Activated CD8-positive, alpha-beta memory T cell treated with anti-CD3 and anti-CD28 coated beads, Interleukin-2, amount 50 U/mL, for 24 hours (primary cell): Measurements from ENCODE around the gene POLE.

Experiments used
- DNase-seq: peaks from one replicate; pipeline ENCODE4 v3.0.0-alpha.2; 2020; ENCODE audit errors: extremely low read depth

The POLE gene

GRCh38 chr12:132675757-132676432 lies 11.2 kb downstream of the POLE start:
- no peak for DNase-seq

DNA sequence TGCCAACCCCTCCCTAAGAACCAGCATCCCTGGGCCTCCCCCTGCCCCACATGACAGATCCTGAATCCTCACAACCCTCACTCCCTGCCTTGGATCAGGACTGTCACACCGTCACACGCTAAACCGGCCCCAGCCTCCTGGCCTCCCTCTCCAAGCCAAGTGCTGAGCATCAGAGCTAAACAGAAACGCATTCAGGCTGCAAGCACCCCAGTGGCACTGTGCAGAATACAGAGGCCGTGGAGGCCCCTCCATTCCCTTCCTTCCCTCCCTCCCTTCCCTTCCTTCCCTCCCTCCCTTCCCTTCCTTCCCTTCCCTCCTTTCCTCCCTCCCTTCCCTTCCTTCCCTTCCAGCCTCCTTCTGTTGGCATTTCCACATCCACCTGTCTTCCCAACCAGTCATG lies 12.6 kb downstream of the POLE start:
- no peak for DNase-seq

DNA sequence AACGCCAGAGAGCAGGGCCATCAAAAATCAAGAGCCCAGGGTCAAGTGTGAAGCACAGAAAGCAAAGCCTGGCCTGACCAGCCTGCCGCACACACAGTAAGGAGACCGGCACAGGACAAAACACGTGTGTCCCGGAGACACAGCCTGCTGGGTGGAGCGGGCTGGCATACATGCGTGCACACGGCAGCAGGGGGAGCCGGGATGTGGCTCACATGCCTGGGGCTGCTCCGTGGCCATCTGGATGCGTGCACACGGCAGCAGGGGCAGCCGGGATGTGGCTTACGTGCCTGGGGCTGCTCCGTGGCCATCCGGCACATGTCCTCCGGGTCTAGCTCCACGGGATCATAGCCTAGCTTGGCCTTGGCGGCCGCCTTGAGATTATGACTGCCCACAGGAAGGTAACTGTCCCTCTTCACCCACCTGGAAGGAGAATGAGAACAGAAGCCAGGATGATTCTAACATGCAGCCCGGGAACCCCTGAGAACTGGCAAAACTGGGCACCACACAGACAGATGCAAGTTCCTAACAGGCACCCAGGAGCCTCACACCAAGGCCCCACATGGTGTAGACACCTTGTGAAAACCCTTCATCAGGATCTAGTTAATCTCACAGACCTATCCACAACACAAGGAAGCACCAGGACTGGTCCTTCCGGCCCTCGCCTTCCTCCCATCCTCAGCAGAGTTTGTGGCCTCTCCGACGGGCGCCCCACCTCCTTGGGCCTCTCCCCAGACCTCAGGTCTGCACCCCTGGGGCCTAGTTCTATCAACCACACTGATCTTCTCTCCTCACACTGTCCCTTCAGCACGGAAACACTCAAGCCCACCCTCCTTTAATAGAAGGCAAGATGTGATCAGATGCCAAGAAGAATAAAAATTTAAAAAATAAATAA lies 13.6 kb downstream of the POLE start:
- DNase-seq: no peak

- DNase-seq: no peak
Measured at GRCh38 chr12:132672678-132673077, 14.5 kb downstream of the POLE start.

GRCh38 chr12:132672116-132672515 lies 15.0 kb downstream of the POLE start:
- DNase-seq: no peak

GRCh38 chr12:132669166-132669879 lies 17.8 kb downstream of the POLE start:
- no peak for DNase-seq

DNA sequence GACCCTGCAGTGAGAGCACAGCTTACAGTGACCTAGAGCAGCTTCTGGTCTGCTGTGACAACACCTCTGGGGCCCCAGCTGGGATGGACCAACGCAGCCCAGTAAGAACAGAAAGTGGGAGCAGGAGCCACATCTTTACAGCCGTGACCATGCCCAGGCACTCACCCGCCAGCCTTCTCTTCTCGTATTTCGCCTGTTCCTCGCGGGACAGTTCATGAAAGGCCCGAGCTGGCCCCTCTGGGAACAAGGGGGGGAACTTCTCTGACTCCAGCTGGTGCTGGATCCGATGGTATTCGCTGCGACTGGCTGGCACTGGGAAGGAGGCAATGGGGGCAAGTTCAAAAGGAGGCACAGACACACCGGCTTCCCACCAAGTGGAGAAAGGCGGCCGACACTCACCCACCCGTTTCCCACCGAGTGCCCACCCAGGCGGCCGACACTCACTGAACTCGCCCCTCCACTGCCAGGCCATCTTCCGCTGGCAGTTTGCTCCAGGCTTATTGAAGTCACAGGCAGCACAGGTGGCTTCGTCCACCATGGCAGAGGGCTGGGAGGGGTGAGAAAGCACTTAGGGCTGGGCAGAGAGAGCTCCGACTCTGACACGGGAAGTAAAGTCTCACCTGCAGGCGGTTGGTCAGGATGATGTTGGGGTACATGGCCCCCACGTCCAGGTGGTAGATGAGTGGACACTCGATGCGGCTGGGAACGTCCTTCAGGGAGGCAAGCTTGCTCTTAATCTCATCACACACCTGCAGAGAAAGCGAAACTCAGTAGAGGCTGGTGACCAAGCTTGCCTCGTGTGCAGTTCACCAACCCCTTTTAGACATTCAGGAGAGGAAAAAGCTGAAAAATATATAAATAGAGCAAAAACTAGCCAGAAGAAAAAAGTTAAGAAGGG lies 18.7 kb downstream of the POLE start:
- DNase-seq: no peak

- DNase-seq: no peak
Measured at GRCh38 chr12:132665794-132666193, 21.3 kb downstream of the POLE start.

- no peak for DNase-seq
Measured at GRCh38 chr12:132665149-132665491, 22.0 kb downstream of the POLE start.

DNA sequence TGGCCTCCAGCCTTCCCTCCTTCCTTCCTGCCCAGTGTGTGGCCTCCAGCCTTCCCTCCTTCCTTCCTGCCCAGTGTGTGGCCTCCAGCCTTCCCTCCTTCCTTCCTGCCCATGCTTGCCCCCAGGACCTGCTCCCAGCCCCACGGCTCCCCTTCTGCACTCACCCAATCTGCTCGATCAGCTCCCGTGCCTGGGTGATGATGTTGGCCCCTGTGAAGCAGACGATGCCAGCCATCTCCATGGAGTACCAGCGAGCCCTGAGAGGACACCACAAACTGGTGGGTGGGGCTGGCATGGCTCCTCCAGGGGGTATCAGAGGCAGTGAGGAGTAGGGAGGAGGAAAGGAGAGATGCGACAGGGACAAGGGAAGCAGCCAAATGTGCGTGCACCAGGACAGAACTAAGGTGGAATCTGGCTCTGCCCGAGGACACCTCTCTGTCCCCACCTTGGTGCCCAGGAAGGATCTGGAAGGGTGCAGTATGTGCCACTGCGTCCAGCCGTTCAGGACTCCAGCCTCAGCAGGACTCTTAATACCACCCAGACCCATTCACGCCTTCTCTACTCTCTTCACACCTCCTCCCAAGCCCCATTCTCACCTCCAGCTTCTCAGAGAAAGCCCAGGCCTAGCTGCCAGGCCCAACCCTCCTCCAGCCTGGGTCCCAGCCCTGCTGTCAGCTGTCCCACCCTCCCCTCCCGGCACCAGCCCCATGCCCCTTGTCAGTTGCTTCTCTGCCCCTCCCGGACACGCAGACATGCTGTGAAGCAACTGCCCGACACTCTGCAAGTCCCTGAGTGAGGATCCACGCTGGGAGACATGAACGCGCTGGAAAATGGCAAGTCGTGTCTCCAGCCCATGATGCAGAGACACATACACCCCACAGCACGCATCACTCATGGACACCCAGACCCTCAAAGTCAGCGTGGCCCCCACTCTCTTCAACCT lies 22.7 kb downstream of the POLE start:
- DNase-seq: no peak

GRCh38 chr12:132662901-132663755 lies 24.0 kb downstream of the POLE start:
- DNase-seq: no peak

- no peak for DNase-seq
Measured at GRCh38 chr12:132661972-132662371, 25.2 kb downstream of the POLE start.

DNA sequence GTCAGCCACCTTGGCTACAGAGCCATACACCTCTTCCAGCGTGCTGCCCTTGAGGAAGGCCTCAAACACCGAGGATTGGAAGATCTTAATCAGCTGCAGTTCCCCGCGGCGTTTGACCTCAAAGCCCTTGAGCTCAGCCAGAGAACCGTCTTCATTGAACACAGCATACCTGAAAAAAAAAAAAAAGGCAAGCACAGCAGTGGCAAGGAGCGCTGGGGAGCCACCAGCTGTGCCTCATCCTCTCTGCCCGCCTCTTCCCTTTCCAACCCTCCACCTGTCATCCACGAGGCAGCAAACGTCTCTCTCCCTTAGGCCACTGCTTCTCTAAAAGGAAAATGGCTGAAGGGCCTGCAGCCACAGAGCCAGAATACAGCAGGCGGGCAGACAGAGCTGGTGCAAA lies 26.1 kb downstream of the POLE start:
- DNase-seq: no peak

GRCh38 chr12:132660052-132660451 lies 27.1 kb downstream of the POLE start:
- no peak for DNase-seq

DNA sequence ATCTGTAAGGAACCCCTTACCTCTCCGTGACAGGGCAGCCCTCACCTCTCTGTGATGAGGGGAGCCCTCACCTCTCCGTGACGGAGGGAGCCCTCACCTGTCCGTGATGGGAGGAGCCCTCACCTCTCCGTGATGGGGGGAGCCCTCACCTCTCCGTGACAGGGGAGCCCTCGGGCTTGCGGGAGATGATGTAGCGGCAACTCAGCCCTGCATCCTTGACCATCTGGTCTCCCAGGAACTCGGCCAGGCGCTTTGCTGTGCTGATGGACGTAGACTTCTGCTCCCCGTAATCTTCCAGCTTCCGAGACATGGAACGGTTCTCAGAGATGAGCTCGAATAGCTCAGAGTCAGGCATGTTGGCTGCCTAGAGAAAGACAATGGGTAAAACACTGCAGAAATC lies 28.0 kb downstream of the POLE start:
- no peak for DNase-seq

- no peak for DNase-seq
Measured at GRCh38 chr12:132658149-132658894, 28.8 kb downstream of the POLE start.

DNA sequence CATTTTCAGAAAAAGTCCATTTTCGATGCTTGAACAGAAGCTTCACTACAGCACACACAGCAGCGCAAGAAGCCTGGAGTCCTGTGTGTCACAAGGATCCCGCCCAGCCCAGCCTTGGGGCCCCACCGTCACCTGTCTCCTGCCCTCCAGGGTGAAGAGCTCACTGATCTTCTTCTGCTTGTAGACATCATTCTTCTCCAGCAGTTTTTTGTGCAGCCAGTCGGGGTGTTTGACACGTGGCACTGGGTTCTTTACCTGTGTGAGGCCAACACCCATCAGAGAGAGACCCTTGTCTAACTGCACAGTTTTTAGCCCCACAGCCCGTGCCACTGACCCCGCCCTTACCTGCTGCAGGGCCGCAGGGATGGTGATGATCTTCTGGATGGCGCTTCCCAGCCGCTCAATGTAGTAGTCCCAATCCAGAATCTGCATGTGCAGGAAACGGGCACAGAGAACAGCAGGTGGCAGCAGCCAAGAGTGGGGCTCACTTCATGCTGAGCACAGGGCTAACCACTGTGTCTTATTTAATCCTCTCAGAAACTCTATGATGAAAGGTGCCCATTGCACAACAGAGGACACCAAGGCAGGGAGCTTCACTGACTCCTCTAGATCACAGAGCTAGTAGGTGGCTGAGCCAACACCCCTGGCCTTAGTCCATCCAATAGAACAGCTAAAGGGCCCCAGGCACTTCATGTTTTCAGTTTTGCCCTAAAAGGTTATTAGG lies 30.0 kb downstream of the POLE start:
- DNase-seq: no peak
